HEK293T (cell line): ENCODE measurements around the gene SCUBE3.

Experiments used
- BHLHE40 ChIP-seq: fragments of 450-650 bp; IDR thresholded peaks from 2 replicates; pipeline ENCODE4 v1.6.1; 2016; ENCODE audit warnings: mild to moderate bottlenecking, moderate library complexity, borderline replicate concordance
- ELF4 ChIP-seq: fragments of 450-650 bp; IDR thresholded peaks from 2 replicates; pipeline ENCODE4 v1.6.1; 2017; ENCODE audit warnings: antibody characterized with exemption
- FOXK2 ChIP-seq: fragments of 450-650 bp; IDR thresholded peaks from 2 replicates; pipeline ENCODE4 v1.6.1; 2016; ENCODE audit warnings: mild to moderate bottlenecking
- L3MBTL2 ChIP-seq: fragments of 450-650 bp; conservative IDR thresholded peaks from 2 replicates; pipeline ENCODE4 v1.6.1; 2016; ENCODE audit warnings: mild to moderate bottlenecking
- LEF1 ChIP-seq: fragments of 450-650 bp; IDR thresholded peaks from 2 replicates; pipeline ENCODE4 v1.6.1; 2017; ENCODE audit warnings: mild to moderate bottlenecking, borderline replicate concordance
- NFRKB ChIP-seq: fragments of 450-650 bp; IDR thresholded peaks from 2 replicates; pipeline ENCODE4 v1.6.1; 2016; ENCODE audit warnings: mild to moderate bottlenecking, moderate library complexity

DNA sequence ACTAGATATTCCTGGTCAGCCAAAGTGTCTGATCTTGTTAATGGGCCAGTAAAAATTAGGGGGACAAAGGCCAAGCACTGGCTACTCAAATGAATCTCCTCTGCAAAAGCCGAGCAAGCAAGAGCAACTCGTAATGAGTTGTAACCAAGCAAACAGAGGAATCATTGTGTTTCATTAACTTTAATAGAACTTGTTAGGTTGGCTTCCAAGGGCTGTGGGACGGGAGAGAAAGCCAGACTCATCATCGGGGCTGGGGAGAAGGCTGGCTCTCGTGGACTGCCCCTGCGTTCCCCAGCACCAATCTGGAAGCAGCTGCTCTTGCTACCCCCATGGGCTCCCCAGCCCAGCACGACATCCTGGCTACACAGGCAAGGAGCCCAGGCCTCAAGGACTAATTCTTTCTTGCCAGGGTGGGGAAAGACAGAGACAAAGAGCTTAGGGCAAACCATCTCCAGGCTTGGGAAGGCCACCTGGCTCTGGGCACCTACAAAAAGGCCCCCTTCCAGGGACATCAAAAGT is 10.5 kb upstream of the SCUBE3 start:
- TF ChIP-seq BHLHE40 = no peak
- TF ChIP-seq ELF4 = no peak
- TF ChIP-seq L3MBTL2 = no peak
- no peak for TF ChIP-seq LEF1
- TF ChIP-seq FOXK2 = no peak
- TF ChIP-seq NFRKB = no peak
